ENCODE data around the gene HIGD1B. TPM values are rescaled to one million over a fixed set of nuclear protein-coding genes. Genes with fewer than 3 reads are reported as not detected.
"Not testable (repeated sequence)": the region's sequence is repeated elsewhere in the genome, so short reads cannot be mapped to it uniquely, and the experiment has no call there.

HIGD1B gene
- total and polyA plus RNA-seq, 8 donors = 0.35 to 14.6 (median 1.4) TPM; not detected in 1

DNA sequence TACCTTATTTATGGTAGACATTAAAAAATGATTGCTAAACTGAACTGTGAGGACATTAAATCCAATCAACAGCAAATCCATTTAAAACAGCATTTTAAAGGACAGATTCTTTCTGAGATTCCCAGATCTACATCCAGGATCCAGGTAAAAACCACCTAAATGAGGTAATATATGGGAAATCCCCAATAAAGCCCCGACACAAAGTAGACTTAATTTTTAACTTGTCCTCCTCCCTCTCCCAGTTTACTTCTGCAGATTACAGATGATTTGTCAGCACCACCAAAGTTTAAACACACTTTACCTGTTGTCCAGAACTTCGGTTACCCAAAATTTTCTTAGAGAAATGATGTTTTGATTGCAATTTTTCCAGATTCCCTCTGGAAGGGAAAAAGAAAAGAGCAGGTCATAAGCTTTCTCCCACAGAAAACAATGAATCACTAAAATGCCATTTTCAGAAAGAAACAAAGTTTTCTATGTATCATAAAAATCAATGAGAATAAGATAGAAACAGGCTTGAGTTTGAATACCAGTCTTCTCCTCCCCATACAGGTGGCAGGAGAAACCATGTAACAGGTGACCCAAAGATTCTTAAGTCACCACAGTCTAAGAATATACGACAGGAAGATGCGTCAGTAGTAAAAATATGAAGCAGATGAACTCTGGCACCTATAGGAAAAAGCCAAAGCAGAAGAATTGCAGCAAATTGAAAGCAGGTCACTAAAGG lies 40.4 kb upstream of the HIGD1B start:
- Histone ChIP-seq H3K9me3 (no peaks in the 10 kb centered on the region), H3K27me3 (no peaks in the 10 kb centered on the region), H3K4me1 (no peaks in the 10 kb centered on the region), H3K36me3 (no peaks in the 10 kb centered on the region), H3K27ac (no peak overlapping the region), H3K4me3 (no peak overlapping the region)
- ATAC-seq (peak in 1 of 4 donors; percentile 46), FAIRE-seq (no peak), DNase-seq (no peak)
- intact Hi-C loops (cut with DNase I) = no loop called here
- TF ChIP-seq, protein P1, sequence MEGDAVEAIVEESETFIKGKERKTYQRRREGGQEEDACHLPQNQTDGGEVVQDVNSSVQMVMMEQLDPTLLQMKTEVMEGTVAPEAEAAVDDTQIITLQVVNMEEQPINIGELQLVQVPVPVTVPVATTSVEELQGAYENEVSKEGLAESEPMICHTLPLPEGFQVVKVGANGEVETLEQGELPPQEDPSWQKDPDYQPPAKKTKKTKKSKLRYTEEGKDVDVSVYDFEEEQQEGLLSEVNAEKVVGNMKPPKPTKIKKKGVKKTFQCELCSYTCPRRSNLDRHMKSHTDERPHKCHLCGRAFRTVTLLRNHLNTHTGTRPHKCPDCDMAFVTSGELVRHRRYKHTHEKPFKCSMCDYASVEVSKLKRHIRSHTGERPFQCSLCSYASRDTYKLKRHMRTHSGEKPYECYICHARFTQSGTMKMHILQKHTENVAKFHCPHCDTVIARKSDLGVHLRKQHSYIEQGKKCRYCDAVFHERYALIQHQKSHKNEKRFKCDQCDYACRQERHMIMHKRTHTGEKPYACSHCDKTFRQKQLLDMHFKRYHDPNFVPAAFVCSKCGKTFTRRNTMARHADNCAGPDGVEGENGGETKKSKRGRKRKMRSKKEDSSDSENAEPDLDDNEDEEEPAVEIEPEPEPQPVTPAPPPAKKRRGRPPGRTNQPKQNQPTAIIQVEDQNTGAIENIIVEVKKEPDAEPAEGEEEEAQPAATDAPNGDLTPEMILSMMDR (IDR thresholded peaks at IDR 0.05) = no peak
- 53 to 55% methylated on average over 4 of the region's 4 CpGs for WGBS, 2 donors

DNA sequence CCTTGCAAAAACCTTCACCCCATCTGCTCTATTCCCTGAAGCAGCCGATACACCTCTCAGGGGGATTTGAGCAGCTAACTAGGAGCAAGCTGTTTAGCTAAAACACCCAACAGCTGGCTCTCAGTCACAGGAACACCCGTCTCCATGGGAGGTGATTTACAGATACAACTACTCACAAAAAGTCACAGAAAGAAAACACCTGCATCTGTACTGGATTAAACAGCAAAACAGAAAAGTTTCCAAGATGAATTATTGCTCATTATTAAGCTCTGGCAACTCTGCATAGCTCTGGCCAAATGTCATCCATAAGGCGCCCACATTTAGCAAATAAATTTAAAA lies 39.9 kb upstream of the HIGD1B start:
- WGBS, 2 donors = 51 to 53% methylated on average over 3 of the region's 3 CpGs
- no peaks in the 10 kb centered on the region for H3K36me3 ChIP-seq
- intact Hi-C loops (cut with DNase I) = no loop called here

DNA sequence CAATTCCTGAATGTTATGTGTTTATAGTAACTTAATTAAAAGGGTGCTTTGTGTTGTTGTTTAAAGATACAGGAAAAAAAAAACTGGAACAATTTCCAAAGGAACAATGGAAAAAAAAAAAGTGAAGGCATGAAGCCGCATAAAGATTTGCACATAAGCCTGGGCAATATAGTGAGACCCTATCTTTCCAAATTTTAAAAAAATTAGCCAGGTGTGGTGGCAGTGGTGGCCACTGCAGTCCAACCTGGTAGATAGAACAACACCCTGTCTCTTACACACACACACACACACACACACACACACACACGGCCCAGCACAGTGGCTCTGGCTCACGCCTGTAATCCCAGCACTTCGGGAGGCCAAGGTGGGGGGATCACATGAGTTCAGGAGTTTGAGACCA lies 39.5 kb upstream of the HIGD1B start:
- Histone ChIP-seq H3K27me3 (no peaks in the 10 kb centered on the region), H3K27ac (no peak overlapping the region), H3K9me3 (no peaks in the 10 kb centered on the region), H3K4me1 (no peaks in the 10 kb centered on the region), H3K36me3 (no peaks in the 10 kb centered on the region), H3K4me3 (no peak overlapping the region)
- 84 to 86% methylated on average over 4 of the region's 4 CpGs for WGBS, 2 donors
- ATAC-seq (no peak), FAIRE-seq (no peak), DNase-seq (no peak)
- intact Hi-C loops (cut with DNase I) = no loop called here
- TF ChIP-seq, protein P1 (IDR thresholded peaks at IDR 0.05) = no peak

More for the DNA sequence above, 39.9 kb upstream of the HIGD1B start:
- TF ChIP-seq, protein P1 (IDR thresholded peaks at IDR 0.05) = no peak
- ATAC-seq (no peak), DNase-seq (no peak), FAIRE-seq (no peak)
- no peak overlapping the region for H3K4me3 ChIP-seq
- no peaks in the 10 kb centered on the region for H3K9me3 ChIP-seq
- H3K4me1 ChIP-seq = no peaks in the 10 kb centered on the region
- H3K27ac ChIP-seq = no peak overlapping the region
- H3K27me3 ChIP-seq = no peaks in the 10 kb centered on the region

DNA sequence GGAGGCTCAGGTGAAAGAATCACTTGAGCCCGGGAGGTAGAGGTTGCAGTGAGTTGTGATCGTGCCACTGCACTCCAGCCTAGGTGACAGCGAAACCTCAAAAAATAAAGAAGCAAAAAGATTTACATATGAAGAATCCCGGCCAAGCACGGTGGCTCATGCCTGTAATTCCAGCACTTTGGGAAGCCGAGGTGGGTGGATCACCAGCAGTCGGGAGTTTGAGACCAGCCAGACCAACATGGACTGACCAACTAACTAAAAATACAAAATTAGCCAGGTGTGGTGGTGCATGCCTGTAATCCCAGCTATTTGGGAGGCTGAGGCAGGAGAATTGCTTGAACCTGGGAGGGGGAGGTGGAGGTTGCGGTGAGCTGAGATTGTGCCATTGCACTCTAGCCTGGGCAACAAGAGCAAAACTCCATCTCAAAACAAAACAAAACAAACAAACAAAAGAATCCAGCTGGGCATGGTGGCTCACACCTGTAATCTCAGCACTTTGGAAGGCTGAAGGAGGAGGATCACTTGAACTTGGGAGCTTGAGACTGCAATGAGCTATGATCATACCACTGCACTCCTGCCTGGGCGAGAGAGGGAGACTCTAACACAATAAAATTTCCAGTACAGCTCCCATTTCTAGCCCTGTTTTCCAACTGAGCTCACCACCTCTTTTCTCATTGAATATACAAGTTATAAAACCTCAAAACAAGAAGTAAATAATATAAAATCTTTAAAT lies 38.9 kb upstream of the HIGD1B start:
- DNase-seq; H3K9me3 ChIP-seq; H3K27ac ChIP-seq; H3K36me3 ChIP-seq; intact Hi-C loops (cut with DNase I); H3K4me3 ChIP-seq; H3K27me3 ChIP-seq; ATAC-seq; H3K4me1 ChIP-seq; FAIRE-seq: not testable (repeated sequence)
- WGBS, 2 donors = 83 to 90% methylated on average over 9 of the region's 9 CpGs

DNA sequence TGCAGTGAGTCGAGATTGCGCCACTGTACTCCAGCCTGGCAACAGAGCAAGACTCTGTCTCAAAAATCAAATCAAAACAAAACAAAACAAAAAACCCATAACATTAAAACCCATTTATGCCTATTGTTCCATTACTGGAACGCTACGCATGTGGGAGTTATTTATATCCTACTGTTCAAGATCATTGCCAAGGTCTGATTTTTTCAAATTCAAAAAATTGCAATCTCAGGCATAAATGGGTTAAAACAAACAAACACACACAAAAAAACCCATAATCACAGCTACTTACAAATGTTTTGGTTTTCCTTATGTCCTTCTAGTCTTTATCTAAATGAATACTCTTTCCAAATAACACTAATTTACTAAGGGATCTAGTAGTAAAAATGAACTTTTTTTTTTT lies 35.4 kb upstream of the HIGD1B start:
- ATAC-seq (no peak), FAIRE-seq (no peak), DNase-seq (no peak)
- intact Hi-C loops (cut with DNase I) = no loop called here
- TF ChIP-seq, protein P1 (IDR thresholded peaks at IDR 0.05) = no peak
- Histone ChIP-seq H3K36me3 (no peaks in the 10 kb centered on the region), H3K27me3 (no peaks in the 10 kb centered on the region), H3K4me3 (no peak overlapping the region), H3K9me3 (no peaks in the 10 kb centered on the region), H3K27ac (no peak overlapping the region), H3K4me1 (no peaks in the 10 kb centered on the region)
- 77 to 91% methylated on average over 4 of the region's 4 CpGs for WGBS, 2 donors

DNA sequence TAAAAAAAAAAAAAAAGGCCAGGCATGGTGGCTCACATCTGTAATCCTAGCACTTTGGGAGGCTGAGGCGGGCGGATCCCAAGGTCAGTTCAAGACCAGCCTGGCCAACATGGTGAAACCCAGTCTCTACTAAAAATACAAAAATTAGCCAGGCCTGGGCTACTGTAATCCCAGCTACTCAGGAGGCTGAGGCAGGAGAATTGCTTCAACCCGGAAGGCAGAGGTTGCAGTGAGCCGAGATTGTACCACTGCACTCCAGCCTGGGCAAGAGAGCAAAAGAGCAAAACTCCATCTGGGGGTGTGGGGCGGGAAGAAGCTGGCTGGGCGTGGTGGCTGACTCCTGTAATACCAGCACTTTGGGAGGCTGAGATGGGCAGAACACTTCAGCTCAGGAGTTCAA lies 29.2 kb upstream of the HIGD1B start:
- H3K4me1 ChIP-seq; FAIRE-seq; H3K36me3 ChIP-seq; H3K27ac ChIP-seq; DNase-seq; H3K27me3 ChIP-seq; H3K9me3 ChIP-seq; intact Hi-C loops (cut with DNase I); ATAC-seq; H3K4me3 ChIP-seq: not testable (repeated sequence)
- 76 to 87% methylated on average over 6 of the region's 6 CpGs for WGBS, 2 donors
